ENCODE data around the gene PNPLA2.

- no peak for TF ChIP-seq CTCF (conservative IDR thresholded peaks at IDR 0.05; ENCODE audit: low read depth, low read length)
- no peak for TF ChIP-seq EZH2 (IDR thresholded peaks at IDR 0.05; ENCODE audit: low read length, unreplicated experiment)
These were observed 18.2 kb upstream of the PNPLA2 start for GRCh38 chr11:800473-800872.

Data from PC-3 (cell line).